ENCODE data around the gene FUT7. TPM values are rescaled to one million over a fixed set of nuclear protein-coding genes. Genes with fewer than 3 reads are reported as not detected.
A peak's percentile ranks its signal among the peaks of the same experiment; 100 is the strongest.

The FUT7 gene
- total and polyA plus RNA-seq, 2 of the 13 experiments (the other 11 are each of a cell fraction or from before 2014, with no cell fraction given), result 0.05 TPM; not detected in 1

DNA sequence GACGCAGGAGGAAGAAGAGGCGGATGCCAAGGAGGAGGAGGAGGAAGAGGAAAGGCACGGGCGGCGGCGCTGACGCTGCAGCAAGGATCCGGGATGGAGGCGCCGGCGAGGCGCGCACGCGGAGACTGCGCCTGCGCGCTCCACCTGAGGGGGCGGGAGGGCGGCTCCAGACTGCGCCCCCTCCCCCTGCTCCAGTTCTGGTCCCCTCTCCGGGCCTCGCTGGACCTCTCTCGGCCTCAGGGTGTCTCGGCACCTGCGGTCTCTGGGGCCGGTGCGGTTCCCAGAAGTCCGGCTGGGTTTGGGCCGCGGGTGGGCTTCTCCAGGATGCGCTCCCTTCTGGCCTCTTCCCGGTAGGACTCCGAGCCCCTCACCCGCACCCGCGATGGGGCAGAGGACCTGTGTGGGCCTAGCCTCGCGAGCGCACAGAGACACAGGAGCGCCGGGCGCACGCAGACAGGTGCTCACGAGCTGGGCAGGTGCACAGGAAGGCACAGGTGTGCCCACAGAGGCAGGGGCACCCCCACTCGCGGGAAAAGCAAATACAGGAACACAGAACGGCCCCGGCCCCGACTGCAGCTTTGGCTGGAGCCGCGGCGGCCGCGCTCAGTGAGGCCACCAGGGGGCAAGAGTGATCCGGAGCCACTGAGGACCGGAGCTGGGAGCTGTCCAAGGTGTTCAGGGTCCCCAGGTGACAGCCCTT is 14.3 kb upstream of the FUT7 start, which contains the start of gene NPDC1 (continued):
- TF ChIP-seq, protein P1, sequence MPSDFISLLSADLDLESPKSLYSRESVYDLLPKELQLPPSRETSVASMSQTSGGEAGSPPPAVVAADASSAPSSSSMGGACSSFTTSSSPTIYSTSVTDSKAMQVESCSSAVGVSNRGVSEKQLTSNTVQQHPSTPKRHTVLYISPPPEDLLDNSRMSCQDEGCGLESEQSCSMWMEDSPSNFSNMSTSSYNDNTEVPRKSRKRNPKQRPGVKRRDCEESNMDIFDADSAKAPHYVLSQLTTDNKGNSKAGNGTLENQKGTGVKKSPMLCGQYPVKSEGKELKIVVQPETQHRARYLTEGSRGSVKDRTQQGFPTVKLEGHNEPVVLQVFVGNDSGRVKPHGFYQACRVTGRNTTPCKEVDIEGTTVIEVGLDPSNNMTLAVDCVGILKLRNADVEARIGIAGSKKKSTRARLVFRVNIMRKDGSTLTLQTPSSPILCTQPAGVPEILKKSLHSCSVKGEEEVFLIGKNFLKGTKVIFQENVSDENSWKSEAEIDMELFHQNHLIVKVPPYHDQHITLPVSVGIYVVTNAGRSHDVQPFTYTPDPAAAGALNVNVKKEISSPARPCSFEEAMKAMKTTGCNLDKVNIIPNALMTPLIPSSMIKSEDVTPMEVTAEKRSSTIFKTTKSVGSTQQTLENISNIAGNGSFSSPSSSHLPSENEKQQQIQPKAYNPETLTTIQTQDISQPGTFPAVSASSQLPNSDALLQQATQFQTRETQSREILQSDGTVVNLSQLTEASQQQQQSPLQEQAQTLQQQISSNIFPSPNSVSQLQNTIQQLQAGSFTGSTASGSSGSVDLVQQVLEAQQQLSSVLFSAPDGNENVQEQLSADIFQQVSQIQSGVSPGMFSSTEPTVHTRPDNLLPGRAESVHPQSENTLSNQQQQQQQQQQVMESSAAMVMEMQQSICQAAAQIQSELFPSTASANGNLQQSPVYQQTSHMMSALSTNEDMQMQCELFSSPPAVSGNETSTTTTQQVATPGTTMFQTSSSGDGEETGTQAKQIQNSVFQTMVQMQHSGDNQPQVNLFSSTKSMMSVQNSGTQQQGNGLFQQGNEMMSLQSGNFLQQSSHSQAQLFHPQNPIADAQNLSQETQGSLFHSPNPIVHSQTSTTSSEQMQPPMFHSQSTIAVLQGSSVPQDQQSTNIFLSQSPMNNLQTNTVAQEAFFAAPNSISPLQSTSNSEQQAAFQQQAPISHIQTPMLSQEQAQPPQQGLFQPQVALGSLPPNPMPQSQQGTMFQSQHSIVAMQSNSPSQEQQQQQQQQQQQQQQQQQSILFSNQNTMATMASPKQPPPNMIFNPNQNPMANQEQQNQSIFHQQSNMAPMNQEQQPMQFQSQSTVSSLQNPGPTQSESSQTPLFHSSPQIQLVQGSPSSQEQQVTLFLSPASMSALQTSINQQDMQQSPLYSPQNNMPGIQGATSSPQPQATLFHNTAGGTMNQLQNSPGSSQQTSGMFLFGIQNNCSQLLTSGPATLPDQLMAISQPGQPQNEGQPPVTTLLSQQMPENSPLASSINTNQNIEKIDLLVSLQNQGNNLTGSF (CRISPR knock-in tag; IDR thresholded peaks at IDR 0.05), result 0 out of 2 replicates have a peak, but pooled peaks have one; percentile 60
- TF ChIP-seq, protein P2, sequence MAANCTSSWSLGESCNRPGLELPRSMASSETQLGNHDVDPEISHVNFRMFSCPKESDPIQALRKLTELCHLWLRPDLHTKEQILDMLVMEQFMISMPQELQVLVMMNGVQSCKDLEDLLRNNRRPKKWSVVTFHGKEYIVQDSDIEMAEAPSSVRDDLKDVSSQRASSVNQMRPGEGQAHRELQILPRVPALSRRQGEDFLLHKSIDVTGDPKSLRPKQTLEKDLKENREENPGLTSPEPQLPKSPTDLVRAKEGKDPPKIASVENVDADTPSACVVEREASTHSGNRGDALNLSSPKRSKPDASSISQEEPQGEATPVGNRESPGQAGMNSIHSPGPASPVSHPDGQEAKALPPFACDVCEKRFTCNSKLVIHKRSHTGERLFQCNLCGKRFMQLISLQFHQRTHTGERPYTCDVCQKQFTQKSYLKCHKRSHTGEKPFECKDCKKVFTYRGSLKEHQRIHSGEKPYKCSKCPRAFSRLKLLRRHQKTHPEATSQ (CRISPR knock-in tag; IDR thresholded peaks at IDR 0.05; ENCODE audit: borderline replicate concordance), result peak; percentile 74; the same call in 1 of the 2 replicates
- TF ChIP-seq PAF1 (CRISPR knock-in tag; IDR thresholded peaks at IDR 0.05), result no peak
- TF ChIP-seq, protein P3, sequence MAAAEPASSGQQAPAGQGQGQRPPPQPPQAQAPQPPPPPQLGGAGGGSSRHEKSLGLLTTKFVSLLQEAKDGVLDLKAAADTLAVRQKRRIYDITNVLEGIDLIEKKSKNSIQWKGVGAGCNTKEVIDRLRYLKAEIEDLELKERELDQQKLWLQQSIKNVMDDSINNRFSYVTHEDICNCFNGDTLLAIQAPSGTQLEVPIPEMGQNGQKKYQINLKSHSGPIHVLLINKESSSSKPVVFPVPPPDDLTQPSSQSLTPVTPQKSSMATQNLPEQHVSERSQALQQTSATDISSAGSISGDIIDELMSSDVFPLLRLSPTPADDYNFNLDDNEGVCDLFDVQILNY (CRISPR knock-in tag; conservative IDR thresholded peaks at IDR 0.05), result 0 out of 2 replicates have a peak, but pooled peaks have one; percentile 33
- no peak for TF ChIP-seq SYNCRIP (IDR thresholded peaks at IDR 0.05; ENCODE audit: insufficient read depth, low read depth, low read length)
- TF ChIP-seq ZNF768 (CRISPR knock-in tag; IDR thresholded peaks at IDR 0.05), result 0 out of 2 replicates have a peak, but pooled peaks have one; percentile 24
- TF ChIP-seq, protein P4, sequence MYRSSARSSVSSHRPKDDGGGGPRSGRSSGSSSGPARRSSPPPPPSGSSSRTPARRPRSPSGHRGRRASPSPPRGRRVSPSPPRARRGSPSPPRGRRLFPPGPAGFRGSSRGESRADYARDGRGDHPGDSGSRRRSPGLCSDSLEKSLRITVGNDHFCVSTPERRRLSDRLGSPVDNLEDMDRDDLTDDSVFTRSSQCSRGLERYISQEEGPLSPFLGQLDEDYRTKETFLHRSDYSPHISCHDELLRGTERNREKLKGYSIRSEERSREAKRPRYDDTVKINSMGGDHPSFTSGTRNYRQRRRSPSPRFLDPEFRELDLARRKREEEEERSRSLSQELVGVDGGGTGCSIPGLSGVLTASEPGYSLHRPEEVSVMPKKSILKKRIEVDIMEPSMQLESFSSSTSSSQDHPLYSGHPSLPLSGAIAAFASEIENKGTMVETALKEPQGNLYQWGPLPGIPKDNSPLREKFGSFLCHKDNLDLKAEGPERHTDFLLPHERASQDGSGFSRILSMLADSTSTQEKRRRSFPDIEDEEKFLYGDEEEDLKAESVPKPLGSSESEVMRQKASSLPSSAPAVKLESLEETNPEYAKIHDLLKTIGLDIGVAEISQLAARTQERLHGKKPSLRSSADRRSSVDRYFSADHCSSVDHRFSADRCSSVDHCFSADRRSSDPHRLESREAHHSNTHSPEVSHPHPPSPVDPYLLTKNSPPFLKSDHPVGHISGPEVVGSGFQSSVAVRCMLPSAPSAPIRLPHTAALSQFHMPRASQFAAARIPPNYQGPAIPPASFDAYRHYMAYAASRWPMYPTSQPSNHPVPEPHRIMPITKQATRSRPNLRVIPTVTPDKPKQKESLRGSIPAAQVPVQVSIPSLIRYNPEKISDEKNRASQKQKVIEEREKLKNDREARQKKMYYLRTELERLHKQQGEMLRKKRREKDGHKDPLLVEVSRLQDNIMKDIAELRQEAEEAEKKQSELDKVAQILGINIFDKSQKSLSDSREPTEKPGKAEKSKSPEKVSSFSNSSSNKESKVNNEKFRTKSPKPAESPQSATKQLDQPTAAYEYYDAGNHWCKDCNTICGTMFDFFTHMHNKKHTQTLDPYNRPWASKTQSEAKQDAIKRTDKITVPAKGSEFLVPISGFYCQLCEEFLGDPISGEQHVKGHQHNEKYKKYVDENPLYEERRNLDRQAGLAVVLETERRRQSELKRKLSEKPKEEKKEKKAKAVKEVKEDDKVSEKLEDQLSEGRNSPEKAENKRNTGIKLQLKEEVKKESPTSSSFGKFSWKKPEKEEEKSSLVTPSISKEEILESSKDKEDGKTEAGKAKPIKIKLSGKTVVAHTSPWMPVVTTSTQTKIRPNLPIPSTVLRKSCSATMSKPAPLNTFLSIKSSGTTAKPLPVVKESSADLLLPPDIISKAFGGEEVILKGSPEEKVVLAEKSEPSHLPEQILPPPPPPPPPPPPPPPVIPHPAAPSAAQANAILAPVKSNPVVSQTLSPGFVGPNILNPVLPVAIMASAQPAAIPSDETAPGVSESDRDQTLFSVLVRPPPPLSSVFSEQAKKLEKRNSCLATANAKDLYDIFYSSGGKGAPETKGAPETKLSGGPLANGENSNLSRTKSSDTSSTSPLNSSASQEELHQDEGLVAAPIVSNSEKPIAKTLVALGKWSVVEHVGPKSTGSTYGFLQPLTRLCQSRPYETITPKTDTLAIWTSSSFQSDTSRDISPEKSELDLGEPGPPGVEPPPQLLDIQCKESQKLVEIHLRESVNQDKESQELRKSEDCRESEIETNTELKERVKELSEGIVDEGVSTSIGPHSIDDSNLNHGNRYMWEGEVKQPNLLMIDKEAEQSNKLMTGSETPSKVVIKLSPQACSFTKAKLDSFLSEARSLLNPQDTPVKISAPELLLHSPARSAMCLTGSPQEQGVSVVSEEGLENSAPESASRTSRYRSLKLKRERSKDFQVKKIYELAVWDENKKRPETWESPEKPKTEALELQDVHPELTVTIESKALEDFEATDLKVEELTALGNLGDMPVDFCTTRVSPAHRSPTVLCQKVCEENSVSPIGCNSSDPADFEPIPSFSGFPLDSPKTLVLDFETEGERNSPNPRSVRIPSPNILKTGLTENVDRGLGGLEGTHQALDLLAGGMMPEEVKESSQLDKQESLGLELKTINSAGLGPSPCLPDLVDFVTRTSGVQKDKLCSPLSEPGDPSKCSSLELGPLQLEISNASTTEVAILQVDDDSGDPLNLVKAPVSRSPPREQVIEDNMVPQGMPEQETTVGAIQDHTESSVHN (CRISPR knock-in tag; IDR thresholded peaks at IDR 0.05), result no peak; the same call in 1 of the 2 replicates
- TF ChIP-seq ZNF567 (CRISPR knock-in tag; IDR thresholded peaks at IDR 0.05; ENCODE audit: borderline replicate concordance), result 0 out of 2 replicates have a peak, but pooled peaks have one; percentile 73
- TF ChIP-seq AKAP8 (CRISPR knock-in tag; IDR thresholded peaks at IDR 0.05), result peak; percentile 89
